HT1080 (cell line): ENCODE results near the gene DHX29. TPM values are rescaled to one million over a fixed set of nuclear protein-coding genes. Genes with fewer than 3 reads are reported as not detected.

Experiments used
- DNase-seq: peaks from one replicate; pipeline ENCODE4 v3.0.0-alpha.2; 2015; ENCODE audit warnings: low read depth
- total RNA-seq: library from RNA; depleted of rRNA; stranded (reverse); fragments of >200 nt; shearing (Covaris generic); gene quantifications from 2 replicates; pipeline ENCODE4 v1.2.3, GENCODE V29; 2014

DHX29 gene
- total RNA-seq, 1 experiment from 2014 or later, result 23.7 TPM

DNA sequence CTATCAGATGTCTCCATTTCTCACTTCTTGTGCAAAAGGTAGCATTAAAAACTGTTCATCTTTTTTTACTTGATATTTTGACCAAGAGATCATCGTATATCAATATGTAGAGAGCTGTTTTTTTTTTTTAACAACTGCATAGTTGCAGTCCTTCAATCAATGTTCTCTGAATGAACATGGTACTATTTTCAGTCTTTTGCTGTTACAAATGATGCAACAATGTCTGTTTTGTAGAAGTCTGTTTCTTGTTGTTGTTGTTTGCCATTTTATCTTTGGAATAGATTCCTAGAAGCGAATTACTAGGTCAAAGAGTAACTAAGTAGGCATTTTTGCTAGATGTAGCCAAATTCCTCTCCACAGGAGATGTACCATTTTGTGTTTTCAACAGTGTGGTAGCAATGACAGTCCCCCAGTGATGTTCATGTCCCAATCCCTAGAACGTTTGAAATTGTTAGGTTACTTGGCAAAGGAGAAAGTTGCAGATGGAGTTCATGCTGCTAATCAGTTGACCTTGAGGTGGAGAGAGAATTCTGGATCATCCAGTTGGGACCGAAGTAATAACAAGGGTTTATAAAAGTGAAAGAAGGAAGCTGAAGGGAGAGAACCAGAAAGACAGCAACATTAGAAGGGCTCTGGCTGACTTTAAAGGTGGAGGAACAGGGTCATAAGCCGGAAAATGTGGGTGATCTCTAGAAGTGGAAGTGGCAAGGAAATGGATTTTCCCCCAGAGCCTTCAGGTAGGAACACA lies 6.5 kb upstream of the DHX29 start:
- DNase-seq, result no peak

GRCh38 chr5:55308254-55308836 lies 851 bp upstream of the DHX29 start:
- no peak for DNase-seq

- DNase-seq, result peak; percentile 9
These were observed 682 bp downstream of the DHX29 start for GRCh38 chr5:55306641-55307382.

DNA sequence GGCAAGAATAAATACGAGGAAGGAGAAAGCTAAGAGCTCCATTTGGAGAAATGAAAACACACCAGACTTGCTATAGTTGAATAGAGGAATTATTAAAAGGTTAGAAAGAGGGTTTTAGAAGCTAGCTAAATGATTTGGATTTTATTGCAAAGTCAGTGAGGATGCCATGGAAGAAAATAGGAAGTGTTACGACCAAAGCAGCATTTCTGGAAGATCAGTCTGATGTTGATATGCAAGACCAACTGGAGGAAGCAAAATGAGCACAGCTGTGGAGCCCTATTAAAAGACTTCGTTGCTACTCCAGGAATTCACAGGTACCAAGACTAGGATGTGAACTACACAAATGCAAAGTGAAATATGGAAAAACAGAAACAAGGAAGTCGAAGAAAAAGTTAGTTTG lies 2.1 kb downstream of the DHX29 start:
- DNase-seq, result no peak

- DNase-seq, result no peak
These were observed 2.9 kb downstream of the DHX29 start for GRCh38 chr5:55304584-55304983.

- DNase-seq, result peak; percentile 79
These were observed 4.2 kb downstream of the DHX29 start for GRCh38 chr5:55303238-55303690.

DNA sequence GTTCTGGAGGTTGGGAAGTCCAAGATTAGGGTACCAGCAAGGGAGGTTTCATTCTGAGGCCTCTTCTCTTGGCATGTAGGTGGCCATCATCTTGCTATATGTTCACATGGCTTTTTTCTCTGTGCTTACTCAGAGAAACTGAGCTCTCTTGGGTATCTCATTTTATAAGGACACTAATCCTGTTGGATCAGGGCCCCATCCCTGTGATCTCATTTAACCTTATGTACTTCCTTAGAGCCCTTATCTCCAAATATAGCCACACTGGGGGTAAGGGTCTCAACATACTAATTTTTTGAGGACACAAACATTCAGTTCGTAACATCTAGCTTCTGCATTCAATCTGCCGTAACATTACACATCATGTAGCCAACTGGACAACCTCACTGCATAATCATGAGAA lies 6.6 kb downstream of the DHX29 start:
- DNase-seq, result no peak

- no peak for DNase-seq
These were observed 12.6 kb downstream of the DHX29 start for GRCh38 chr5:55294935-55295334.

DNA sequence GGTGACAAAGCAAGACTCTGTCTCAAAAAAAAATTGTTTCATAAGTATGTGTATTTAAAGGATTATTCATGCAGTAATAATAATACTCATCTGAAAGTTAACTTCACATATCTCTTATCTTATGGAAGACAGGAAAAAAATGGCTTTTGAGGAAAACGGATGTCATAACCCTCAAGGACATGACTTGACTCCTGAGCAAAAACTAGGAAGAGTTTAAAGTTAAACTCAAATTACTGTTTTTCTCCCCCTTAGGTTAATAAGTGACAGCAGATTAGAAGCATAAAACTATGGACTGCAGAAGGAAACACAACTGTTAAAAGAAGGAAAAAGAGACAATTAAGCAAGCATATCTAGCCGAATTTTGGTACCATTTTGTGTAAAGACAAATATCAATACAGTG lies 16.5 kb downstream of the DHX29 start:
- no peak for DNase-seq

DNA sequence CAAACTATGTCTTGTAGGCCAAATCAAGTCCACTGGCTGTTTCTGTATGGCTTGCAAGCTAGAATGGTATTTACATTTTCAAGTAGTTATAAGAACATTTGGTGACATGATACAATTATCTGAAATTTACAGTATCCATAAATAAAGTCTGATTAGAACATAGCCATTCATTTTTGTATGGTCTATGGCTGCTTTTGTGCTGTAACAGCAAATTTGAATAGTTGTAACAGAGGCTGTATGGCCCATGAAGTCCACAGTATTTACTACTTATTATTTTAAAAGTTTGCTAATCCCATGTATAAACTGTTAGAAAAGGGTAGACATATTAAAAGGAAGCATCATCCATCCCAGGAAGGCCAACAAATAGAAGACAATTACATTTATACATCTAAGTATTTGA lies 17.7 kb downstream of the DHX29 start:
- no peak for DNase-seq

- no peak for DNase-seq
These were observed 21.0 kb downstream of the DHX29 start for GRCh38 chr5:55286411-55286933.

DNA sequence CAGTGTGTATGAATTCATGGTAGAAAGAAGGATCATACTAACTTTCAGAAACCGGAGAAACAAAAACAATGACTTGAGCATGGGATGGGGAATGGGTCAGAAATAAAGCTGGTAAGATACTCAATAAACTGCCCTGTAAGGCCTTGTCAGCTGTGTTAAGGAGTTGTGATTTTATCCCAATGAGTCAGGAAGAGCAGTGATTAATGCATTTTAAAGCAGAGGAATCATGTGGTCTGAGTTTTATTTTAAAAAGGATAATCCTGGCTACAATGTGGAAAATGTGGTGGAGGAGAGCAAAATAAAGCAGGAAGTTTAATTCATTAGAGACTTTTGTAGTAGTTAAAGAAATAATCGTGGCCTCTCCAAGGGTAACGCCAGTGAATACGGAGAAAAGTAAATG lies 28.7 kb downstream of the DHX29 start:
- DNase-seq, result peak; percentile 24

DNA sequence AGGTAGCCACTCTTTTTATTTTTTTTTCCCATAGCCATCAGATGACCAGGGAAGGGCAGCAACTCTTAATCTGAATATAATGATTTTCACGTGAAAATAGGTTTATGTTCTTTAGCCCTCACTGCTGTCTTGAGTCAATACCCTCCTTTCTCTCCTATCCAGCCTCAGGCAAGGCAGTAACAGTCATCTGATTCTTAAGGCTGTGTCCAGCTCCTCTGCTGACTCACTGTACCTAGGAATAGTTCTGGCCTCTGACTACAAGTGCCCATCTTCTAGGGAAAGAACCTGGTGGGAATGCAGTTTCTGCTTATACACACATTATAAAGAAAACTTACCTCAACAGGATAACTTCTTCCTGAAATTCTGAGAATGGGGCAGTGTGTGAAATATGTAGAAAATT lies 30.7 kb downstream of the DHX29 start:
- peak; percentile 32 for DNase-seq

- DNase-seq, result no peak
These were observed 49.2 kb downstream of the DHX29 start for GRCh38 chr5:55258339-55258738.

- no peak for DNase-seq
These were observed 52.7 kb downstream of the DHX29 start for GRCh38 chr5:55254802-55255201.

DNA sequence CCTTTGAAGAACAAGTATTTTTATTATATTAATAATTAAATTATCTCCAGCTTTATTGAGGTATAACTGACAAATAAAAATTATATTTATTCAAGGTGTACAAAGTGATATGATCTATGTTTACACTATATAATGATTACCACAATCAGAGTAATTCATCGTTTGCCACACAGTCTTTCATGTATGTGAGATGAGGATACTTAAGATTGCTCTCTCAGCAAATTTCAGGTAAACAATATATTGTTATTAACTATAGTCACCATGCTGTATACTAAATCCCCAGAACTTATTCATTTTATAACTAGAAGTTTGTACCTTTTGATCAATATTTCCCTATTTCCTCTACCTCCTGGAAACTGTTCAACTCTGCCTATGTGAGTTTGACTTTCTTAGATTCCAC lies 57.4 kb downstream of the DHX29 start:
- DNase-seq, result no peak

DNA sequence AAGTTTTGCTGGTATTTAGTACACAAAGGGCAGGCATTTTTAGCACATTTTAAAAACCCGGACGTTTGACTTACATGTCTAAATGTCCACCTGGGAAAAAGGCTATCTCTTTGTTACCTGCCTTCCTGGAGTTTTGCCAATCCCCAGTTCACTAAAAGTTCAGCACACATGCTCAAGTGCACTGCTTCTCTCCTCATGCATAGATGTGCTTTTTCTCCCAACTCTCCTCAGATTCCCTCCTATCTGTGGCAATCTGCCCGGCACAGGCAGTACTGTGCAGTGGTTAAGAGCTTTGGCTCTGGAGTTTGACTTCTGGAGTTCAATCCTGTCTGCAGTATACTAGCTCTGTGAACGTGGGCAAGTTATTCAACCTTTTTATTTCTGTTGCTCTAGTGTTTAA lies 65.7 kb downstream of the DHX29 start:
- DNase-seq, result no peak

- no peak for DNase-seq
These were observed 70.7 kb downstream of the DHX29 start for GRCh38 chr5:55236800-55237199.

DNA sequence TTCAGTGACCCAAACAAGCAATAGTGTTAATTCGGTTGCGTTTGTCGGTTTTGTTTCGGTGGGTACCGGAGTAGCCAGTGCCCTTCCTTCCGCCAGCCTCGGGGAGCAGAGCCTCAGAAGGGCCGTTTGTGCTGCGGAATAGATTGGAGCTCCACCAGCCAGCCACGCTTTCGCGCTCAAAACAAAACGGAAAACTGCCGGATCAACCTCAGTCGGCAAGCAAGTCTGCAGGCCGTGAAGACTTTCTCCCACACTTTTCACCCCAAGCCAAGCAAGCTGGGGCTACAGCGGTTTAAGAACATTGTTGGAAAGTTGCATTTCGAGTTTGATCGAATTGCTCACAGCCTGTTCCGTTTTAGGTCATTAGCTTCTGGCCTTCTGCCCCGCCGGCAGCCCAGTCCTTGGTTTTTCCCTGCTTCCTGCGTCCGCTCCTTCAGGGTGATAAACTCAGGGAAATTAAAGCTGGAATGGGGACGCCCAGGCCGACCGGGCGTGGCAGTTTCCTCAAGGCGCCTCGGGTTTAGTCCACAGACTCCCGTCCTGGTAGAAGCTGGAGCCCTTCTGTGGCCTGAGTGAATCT lies 73.3 kb downstream of the DHX29 start:
- peak; percentile 43 for DNase-seq

DNA sequence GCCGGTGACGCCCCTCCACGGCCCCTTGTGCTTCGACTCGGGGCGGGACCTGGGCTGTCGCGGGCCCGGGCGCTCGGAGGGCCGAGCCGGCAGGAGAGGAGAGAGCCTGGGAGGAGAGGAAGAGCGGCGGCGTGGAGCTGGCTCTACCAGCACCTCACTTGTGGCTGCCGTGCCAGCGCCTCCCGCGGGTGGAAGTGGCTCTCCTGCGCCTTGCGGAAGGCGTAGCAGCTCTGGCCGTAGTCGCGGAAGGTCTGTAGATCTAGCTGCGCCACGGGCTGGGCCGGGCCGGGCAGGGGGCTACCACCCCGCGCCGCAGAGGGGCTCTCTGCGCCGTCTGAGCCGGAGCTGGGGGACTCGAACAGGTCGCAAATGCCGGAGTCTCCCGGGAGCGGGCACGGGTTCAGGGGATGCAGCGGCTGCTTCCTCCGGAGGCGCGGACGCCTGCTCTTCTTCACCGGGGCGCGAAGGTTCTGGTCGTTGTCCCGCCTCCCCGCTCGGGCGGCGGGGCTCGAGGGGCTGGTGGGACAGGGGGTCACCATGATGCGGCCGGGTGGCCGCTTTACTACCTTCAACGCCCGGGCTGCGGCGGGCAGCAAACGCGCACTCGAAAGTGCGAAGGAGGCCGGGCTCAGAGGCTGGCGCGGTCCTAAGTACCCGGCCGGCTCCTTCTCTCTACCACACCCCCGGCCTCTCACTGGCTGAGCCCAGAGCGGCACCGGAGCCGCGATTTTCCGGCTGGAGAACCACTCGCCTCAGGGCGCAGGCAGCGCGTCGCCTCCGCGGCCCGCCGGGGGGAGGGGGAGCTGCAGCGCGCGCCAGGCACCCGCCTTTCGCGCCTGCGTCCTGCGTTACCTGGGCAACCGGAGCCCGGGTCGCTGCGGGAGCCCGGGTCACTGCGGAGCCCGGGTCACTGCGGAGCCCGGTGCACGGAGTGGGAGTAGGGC lies 74.2 kb downstream of the DHX29 start, which contains the start of gene CCNO:
CCNO (minus strand) TSS at position 624 of the 944 bp plus-strand sequence; CDS start at position 539, 85 bp downstream.
- peak; percentile 87 for DNase-seq
